Activated CD8-positive, alpha-beta T cell treated with anti-CD3 and anti-CD28 coated beads, Interleukin-2, amount 10 ng/mL, durations not matched to agents 7 days and 5 days (primary cell): ENCODE measurements around the gene NEDD4. TPM values are rescaled to one million over a fixed set of nuclear protein-coding genes. Genes with fewer than 3 reads are reported as not detected.
"Not testable (repeated sequence)": the region's sequence is repeated elsewhere in the genome, so short reads cannot be mapped to it uniquely, and the experiment has no call there.

ENCODE experiments used
- ATAC-seq: fragments of 150-1000 bp; cut with Tn5 transposase; one replicate; pipeline ENCODE4 v1.10.0; 2021; ENCODE audit warnings: moderate library complexity
- CTCF ChIA-PET: fragments of 350-600 bp; sonication (Branson Sonifier 250); formaldehyde crosslinking; loops from one replicate; lab custom pipeline; 2021; ENCODE audit warnings: antibody characterized with exemption; lab: Charles Lee
- POLR2A ChIA-PET: fragments of 350-600 bp; sonication (Branson Sonifier 250); formaldehyde crosslinking; loops from one replicate; lab custom pipeline; 2021; ENCODE audit warnings: antibody characterized with exemption; lab: Charles Lee
- DNase-seq: peaks from one replicate; pipeline ENCODE4 v3.0.0-alpha.2; 2020
- H3K27ac Mint-ChIP-seq: one replicate; pipeline ENCODE4 v1.8.0; 2021; ENCODE audit warnings: mild to moderate bottlenecking, mixed read lengths
- H3K27me3 Mint-ChIP-seq: one replicate; pipeline ENCODE4 v1.8.0; 2021; ENCODE audit warnings: low read depth, mixed read lengths
- H3K36me3 Mint-ChIP-seq: one replicate; pipeline ENCODE4 v1.8.0; 2021; ENCODE audit warnings: low read depth, mixed read lengths
- H3K4me1 Mint-ChIP-seq: one replicate; pipeline ENCODE4 v1.8.0; 2021; ENCODE audit warnings: low read depth, mixed read lengths
- H3K4me3 Mint-ChIP-seq: one replicate; pipeline ENCODE4 v1.8.0; 2021; ENCODE audit warnings: mild to moderate bottlenecking, mixed read lengths
- H3K9me3 Mint-ChIP-seq: one replicate; pipeline ENCODE4 v1.8.0; 2022; ENCODE audit warnings: mixed read lengths; ENCODE audit not compliant: insufficient read depth
- total RNA-seq, 2 experiments: library from RNA; stranded (reverse); gene quantifications; one replicate each; pipeline ENCODE4 v1.2.3, GENCODE V29; 2021

Gene NEDD4
- total RNA-seq, 2 experiments from 2014 or later, result 5.7 to 6.2 TPM

- H3K27ac Mint-ChIP-seq, result no peak overlapping the region
- H3K27me3 Mint-ChIP-seq, result peaks cover 31% of the 10 kb centered on the region
- DNase-seq, result no peak
- no peak for ATAC-seq
- H3K4me3 Mint-ChIP-seq, result no peak overlapping the region
- peaks cover 12% of the 10 kb centered on the region for H3K4me1 Mint-ChIP-seq
- H3K9me3 Mint-ChIP-seq, result no peaks in the 10 kb centered on the region
- H3K36me3 Mint-ChIP-seq, result no peaks in the 10 kb centered on the region
- ChIA-PET POLR2A (no interaction called here), CTCF (interaction anchor here (1.7 kb wide), 1 partner anchor 15 kb away, joined by 4 read pairs; no protein-coding TSS in a partner anchor)
Observed at GRCh38 chr15:56031402-56031801, 38.0 kb upstream of the NEDD4 start.

GRCh38 chr15:56028430-56028829, 35.0 kb upstream of the NEDD4 start:
- ATAC-seq (no peak), DNase-seq (no peak)
- Mint-ChIP-seq H3K36me3 (no peaks in the 10 kb centered on the region), H3K4me1 (no peaks in the 10 kb centered on the region), H3K9me3 (no peaks in the 10 kb centered on the region), H3K27ac (no peak overlapping the region), H3K4me3 (no peak overlapping the region), H3K27me3 (peaks cover 28% of the 10 kb centered on the region)
- POLR2A ChIA-PET, result no interaction called here
- CTCF ChIA-PET, result no interaction called here

GRCh38 chr15:56023160-56023559, 29.7 kb upstream of the NEDD4 start:
- H3K4me3 Mint-ChIP-seq, POLR2A ChIA-PET, H3K36me3 Mint-ChIP-seq, H3K27ac Mint-ChIP-seq, H3K9me3 Mint-ChIP-seq, CTCF ChIA-PET, ATAC-seq, DNase-seq, H3K4me1 Mint-ChIP-seq: not testable (repeated sequence)
- peaks cover 44% of the 10 kb centered on the region for H3K27me3 Mint-ChIP-seq

GRCh38 chr15:56019819-56020486, 26.5 kb upstream of the NEDD4 start:
- no peak for ATAC-seq
- Mint-ChIP-seq H3K9me3 (no peaks in the 10 kb centered on the region), H3K36me3 (peaks cover 5% of the 10 kb centered on the region), H3K27me3 (peaks cover 46% of the 10 kb centered on the region), H3K4me1 (no peaks in the 10 kb centered on the region), H3K27ac (no peak overlapping the region), H3K4me3 (no peak overlapping the region)
- DNase-seq, result no peak
- CTCF ChIA-PET, result no interaction called here
- POLR2A ChIA-PET, result no interaction called here

GRCh38 chr15:56019060-56019793, 25.8 kb upstream of the NEDD4 start:
- no peak overlapping the region for H3K4me3 Mint-ChIP-seq
- CTCF ChIA-PET, result no interaction called here
- no peaks in the 10 kb centered on the region for H3K4me1 Mint-ChIP-seq
- DNase-seq, result no peak
- POLR2A ChIA-PET, result no interaction called here
- H3K27me3 Mint-ChIP-seq, result peaks cover 44% of the 10 kb centered on the region
- ATAC-seq, result no peak
- H3K36me3 Mint-ChIP-seq, result peaks cover 5% of the 10 kb centered on the region
- H3K9me3 Mint-ChIP-seq, result no peaks in the 10 kb centered on the region
- H3K27ac Mint-ChIP-seq, result no peak overlapping the region

GRCh38 chr15:56017920-56018319, 24.5 kb upstream of the NEDD4 start:
- H3K27me3 Mint-ChIP-seq, result peaks cover 38% of the 10 kb centered on the region
- H3K36me3 Mint-ChIP-seq, result peaks cover 5% of the 10 kb centered on the region
- CTCF ChIA-PET, result no interaction called here
- no peaks in the 10 kb centered on the region for H3K4me1 Mint-ChIP-seq
- POLR2A ChIA-PET, result no interaction called here
- H3K9me3 Mint-ChIP-seq, result peaks cover 3% of the 10 kb centered on the region
- H3K27ac Mint-ChIP-seq, result no peak overlapping the region
- no peak overlapping the region for H3K4me3 Mint-ChIP-seq
- DNase-seq (no peak), ATAC-seq (no peak)

GRCh38 chr15:56017511-56017910, 24.1 kb upstream of the NEDD4 start:
- Mint-ChIP-seq H3K4me1 (no peaks in the 10 kb centered on the region), H3K4me3 (no peak overlapping the region), H3K27me3 (peaks cover 35% of the 10 kb centered on the region), H3K36me3 (peaks cover 3% of the 10 kb centered on the region), H3K27ac (no peak overlapping the region), H3K9me3 (peaks cover 3% of the 10 kb centered on the region)
- no peak for DNase-seq
- CTCF ChIA-PET, result no interaction called here
- ATAC-seq, result no peak
- POLR2A ChIA-PET, result no interaction called here

GRCh38 chr15:56016281-56016680, 22.9 kb upstream of the NEDD4 start:
- Mint-ChIP-seq H3K27me3 (peaks cover 23% of the 10 kb centered on the region), H3K4me1 (no peaks in the 10 kb centered on the region), H3K36me3 (peaks cover 3% of the 10 kb centered on the region), H3K27ac (no peak overlapping the region), H3K9me3 (peaks cover 3% of the 10 kb centered on the region), H3K4me3 (no peak overlapping the region)
- ATAC-seq, result no peak
- CTCF ChIA-PET, result interaction anchor here (1.3 kb wide), 1 partner anchor 14 kb away, joined by 4 read pairs; no protein-coding TSS in a partner anchor
- DNase-seq, result no peak
- POLR2A ChIA-PET, result no interaction called here

GRCh38 chr15:56014677-56015076, 21.3 kb upstream of the NEDD4 start:
- peaks cover 11% of the 10 kb centered on the region for H3K27me3 Mint-ChIP-seq
- no peak for ATAC-seq
- peaks cover 3% of the 10 kb centered on the region for H3K9me3 Mint-ChIP-seq
- H3K36me3 Mint-ChIP-seq, result peaks cover 3% of the 10 kb centered on the region
- ChIA-PET CTCF (no interaction called here), POLR2A (no interaction called here)
- H3K27ac Mint-ChIP-seq, result no peak overlapping the region
- H3K4me3 Mint-ChIP-seq, result no peak overlapping the region
- no peak for DNase-seq
- H3K4me1 Mint-ChIP-seq, result no peaks in the 10 kb centered on the region

GRCh38 chr15:56007053-56007452, 13.6 kb upstream of the NEDD4 start:
- H3K4me1 Mint-ChIP-seq, H3K9me3 Mint-ChIP-seq, H3K36me3 Mint-ChIP-seq, POLR2A ChIA-PET, CTCF ChIA-PET, DNase-seq, H3K27ac Mint-ChIP-seq: not testable (repeated sequence)
- Mint-ChIP-seq H3K4me3 (peak overlapping the region; percentile 13), H3K27me3 (peaks cover 21% of the 10 kb centered on the region)
- peak; percentile 33 for ATAC-seq

- H3K4me1 Mint-ChIP-seq, DNase-seq, H3K27ac Mint-ChIP-seq, CTCF ChIA-PET, H3K4me3 Mint-ChIP-seq, ATAC-seq, POLR2A ChIA-PET, H3K36me3 Mint-ChIP-seq, H3K9me3 Mint-ChIP-seq: not testable (repeated sequence)
- peaks cover 25% of the 10 kb centered on the region for H3K27me3 Mint-ChIP-seq
Observed at GRCh38 chr15:56006371-56006770, 13.0 kb upstream of the NEDD4 start.

- CTCF ChIA-PET, H3K27ac Mint-ChIP-seq, DNase-seq, ATAC-seq, H3K9me3 Mint-ChIP-seq, H3K36me3 Mint-ChIP-seq, H3K4me1 Mint-ChIP-seq, POLR2A ChIA-PET, H3K4me3 Mint-ChIP-seq: not testable (repeated sequence)
- H3K27me3 Mint-ChIP-seq, result peaks cover 35% of the 10 kb centered on the region
Observed at GRCh38 chr15:56004281-56004680, 10.9 kb upstream of the NEDD4 start.
